HepG2 (cell line): ENCODE data around the gene NTSR2. TPM values are rescaled to one million over a fixed set of nuclear protein-coding genes. Genes with fewer than 3 reads are reported as not detected.
A peak's percentile ranks its signal among the peaks of the same experiment; 100 is the strongest.

ENCODE experiments used
- DNMT3B ChIP-seq: conservative IDR thresholded peaks from 2 replicates; pipeline ENCODE4 v1.6.1; 2016; ENCODE audit warnings: missing biosample characterization, control low read depth
- HNRNPL ChIP-seq: fragments of 200-400 bp; formaldehyde crosslinking; IDR thresholded peaks from 2 replicates; pipeline ENCODE4 v1.6.1; 2017; ENCODE audit warnings: mild to moderate bottlenecking, low read depth, low read length
- LBX2 ChIP-seq: sonication (generic); formaldehyde crosslinking; IDR thresholded peaks from 2 replicates; pipeline ENCODE4 v1.5.0; 2020; ENCODE audit warnings: missing genetic modification reagents, mild to moderate bottlenecking, borderline replicate concordance
- NPAS2 ChIP-seq: sonication (generic); formaldehyde crosslinking; IDR thresholded peaks from 2 replicates; pipeline ENCODE4 v1.8.0; 2022; ENCODE audit warnings: mild to moderate bottlenecking, missing genetic modification reagents, borderline replicate concordance
- PRDM15 ChIP-seq: sonication (generic); formaldehyde crosslinking; IDR thresholded peaks from 2 replicates; pipeline ENCODE4 v1.4.0; 2020; ENCODE audit warnings: missing genetic modification reagents
- SP140L ChIP-seq: sonication (generic); formaldehyde crosslinking; IDR thresholded peaks from 2 replicates; pipeline ENCODE4 v1.4.0; 2020; ENCODE audit warnings: missing genetic modification reagents, borderline replicate concordance
- SPEN ChIP-seq: sonication (generic); formaldehyde crosslinking; IDR thresholded peaks from 2 replicates; pipeline ENCODE4 v1.5.1; 2020; ENCODE audit warnings: low read depth, mild to moderate bottlenecking, missing genetic modification reagents
- TARDBP ChIP-seq: sonication (generic); formaldehyde crosslinking; IDR thresholded peaks from 2 replicates; pipeline ENCODE4 v1.8.0; 2022; ENCODE audit warnings: mild to moderate bottlenecking, missing genetic modification reagents
- TMF1 ChIP-seq: sonication (generic); formaldehyde crosslinking; IDR thresholded peaks from 2 replicates; pipeline ENCODE4 v1.8.1; 2022; ENCODE audit warnings: low read depth, missing genetic modification reagents
- YEATS4 ChIP-seq: sonication (generic); formaldehyde crosslinking; IDR thresholded peaks from 2 replicates; pipeline ENCODE4 v1.4.0; 2020; ENCODE audit warnings: missing genetic modification reagents, borderline replicate concordance
- ZFP41 ChIP-seq: sonication (generic); formaldehyde crosslinking; IDR thresholded peaks from 2 replicates; pipeline ENCODE4 v1.4.0; 2020; ENCODE audit warnings: mild to moderate bottlenecking, missing genetic modification reagents, borderline replicate concordance
- ZNF3 ChIP-seq: IDR thresholded peaks from 2 replicates; pipeline ENCODE4 v1.7.0; 2017; ENCODE audit warnings: inconsistent platforms
- ZNF496 ChIP-seq: sonication (generic); formaldehyde crosslinking; IDR thresholded peaks from 2 replicates; pipeline ENCODE4 v1.8.1; 2023; ENCODE audit warnings: mild to moderate bottlenecking, moderate library complexity, missing genetic modification reagents; ENCODE audit not compliant: insufficient replicate concordance
- ZNF646 ChIP-seq: sonication (generic); formaldehyde crosslinking; IDR thresholded peaks from 2 replicates; pipeline ENCODE4 v1.9.0; 2021; ENCODE audit warnings: mild to moderate bottlenecking, missing genetic modification reagents
- ZSCAN30 ChIP-seq: sonication (generic); formaldehyde crosslinking; IDR thresholded peaks from 2 replicates; pipeline ENCODE4 v1.5.0; 2020; ENCODE audit warnings: mild to moderate bottlenecking, missing genetic modification reagents
- ZUFSP ChIP-seq: sonication (generic); formaldehyde crosslinking; IDR thresholded peaks from 2 replicates; pipeline ENCODE4 v1.9.0; 2021; ENCODE audit warnings: missing genetic modification reagents, mild to moderate bottlenecking, borderline replicate concordance
- polyA plus RNA-seq, 8 experiments: library from polyadenylated mRNA; depleted of rRNA in 3 of 8; stranded (reverse) in 7 of 8; unstranded in 1 of 8; fragments of >200 nt; fragmentation: Illumina TruSeq in 4 of 8; extraction: Trizol in 4 of 8; gene quantifications; 2 replicates each; pipeline versions ENCODE4 v1.2.1 to v1.2.3, GENCODE V29; 2011 to 2016; ENCODE audit warnings: low read depth in 4 of 8, missing spikeins in 1 of 8, mixed read lengths in 1 of 8; ENCODE audit not compliant: insufficient read depth in 1 of 8
- total RNA-seq, 5 experiments: library from RNA; depleted of rRNA; stranded (reverse); fragments of >200 nt; fragmentation: Illumina TruSeq; extraction: Trizol; gene quantifications; 2 replicates each; pipeline ENCODE4 v1.2.3, GENCODE V29; 2016; ENCODE audit warnings: low read depth in 1 of 5

Gene NTSR2
- total and polyA plus RNA-seq, 2 of the 13 experiments (the other 11 are each of a cell fraction or from before 2014, with no cell fraction given), result not detected

- TF ChIP-seq PRDM15 (CRISPR knock-in tag) (peak; percentile 84), HNRNPL (0 out of 2 replicates have a peak, but pooled peaks have one; percentile 58), YEATS4 (CRISPR knock-in tag) (peak; percentile 92), ZSCAN30 (CRISPR knock-in tag) (peak; percentile 96), TMF1 (CRISPR knock-in tag) (peak; percentile 100), ZNF646 (CRISPR knock-in tag) (no peak), ZNF496 (CRISPR knock-in tag) (peak; percentile 27), ZUFSP (CRISPR knock-in tag) (no peak), TARDBP (CRISPR knock-in tag) (peak; percentile 96), SPEN (CRISPR knock-in tag) (peak; percentile 96), ZFP41 (CRISPR knock-in tag) (peak; percentile 86; the same call in 1 of the 2 replicates), SP140L (CRISPR knock-in tag) (peak; percentile 90; the same call in 1 of the 2 replicates), ZNF3 (CRISPR knock-in tag) (peak; percentile 82; the same call in 1 of the 2 replicates), NPAS2 (CRISPR knock-in tag) (peak; percentile 51; the same call in 1 of the 2 replicates), LBX2 (CRISPR knock-in tag) (peak; percentile 99), DNMT3B (CRISPR knock-in tag) (peak; percentile 76; the same call in 1 of the 2 replicates)
These were observed at the start of gene NTSR2 (continued) for GRCh38 chr2:11669454-11670291.
